Thyroid gland (tissue), 4 donors: ENCODE data around the gene NRAS. TPM values are rescaled to one million over a fixed set of nuclear protein-coding genes. Genes with fewer than 3 reads are reported as not detected.
A peak's percentile ranks its signal among the peaks of the same experiment; 100 is the strongest.

Source experiments
- DNase-seq, 2 donors: peaks; one replicate each; pipeline ENCODE4 v3.0.0-alpha.2; 2019
- H3K27ac ChIP-seq, 3 donors: fragments of 200-600 bp; sonication (generic); 1 replicate in 2 of 3; 2 replicates in 1 of 3; pipeline ENCODE4 v1.5.1; 2016 to 2019; ENCODE audit warnings: mild to moderate bottlenecking in 1 of 3, moderate library complexity in 1 of 3
- H3K27me3 ChIP-seq: fragments of 200-600 bp; sonication (generic); one replicate; pipeline ENCODE4 v1.5.1; 2019
- H3K36me3 ChIP-seq, 2 donors: fragments of 200-600 bp; sonication (generic); one replicate each; pipeline ENCODE4 v1.5.1; 2016 to 2019
- H3K4me1 ChIP-seq, 2 donors: fragments of 200-600 bp; sonication (generic); one replicate each; pipeline ENCODE4 v1.5.1; 2017 to 2019
- H3K4me3 ChIP-seq, 3 donors: fragments of 200-600 bp; sonication (generic); replicated peaks in 1 of 3; 1 replicate in 2 of 3; 2 replicates in 1 of 3; pipeline ENCODE4 v1.5.1; 2016; ENCODE audit warnings: mild to moderate bottlenecking in 1 of 3
- H3K9me3 ChIP-seq: fragments of 200-600 bp; sonication (generic); one replicate; pipeline ENCODE4 v1.5.1; 2017
- POLR2A ChIP-seq, 2 donors: fragments of 450-650 bp; IDR thresholded peaks; one replicate each; pipeline ENCODE4 v1.6.1; 2017; ENCODE audit warnings: antibody characterized with exemption in 2 of 2, mild to moderate bottlenecking in 2 of 2, moderate library complexity in 1 of 2
- WGBS, 2 donors: methylation state at CpG; one replicate each; pipeline ENCODE4 v1.1.5; 2017; 5-methylcytosine and 5-hydroxymethylcytosine counted together
- intact Hi-C: fragments of 100-400 bp; cut with DNase I; formaldehyde crosslinking; loops from one replicate; pipeline ENCODE4 v1.15.1; 2023
- small RNA-seq: library from RNA; depleted of rRNA; stranded (forward); fragments of <200 nt; gene quantifications from one replicate; pipeline ENCODE3, GENCODE V24; 2016
- total RNA-seq, 4 donors: library from RNA; depleted of rRNA; stranded (reverse); fragments of >200 nt; gene quantifications; one replicate each; pipeline ENCODE4 v1.2.3, GENCODE V29; 2016
- TF ChIP-seq, protein P1 (sequence below), 6 experiments: fragments of 200-600 bp in 3 of 6; fragments of 450-650 bp in 3 of 6; sonication (generic) in 3 of 6; IDR thresholded peaks; one replicate each; pipeline ENCODE4 v1.5.1; 2016 to 2019; ENCODE audit warnings: antibody characterized with exemption in 6 of 6, mild to moderate bottlenecking in 2 of 6, inconsistent platforms in 1 of 6, moderate library complexity in 1 of 6

The NRAS gene
- total RNA-seq, 4 donors from 2014 or later = 27.6 to 39.0 (median 31.0) TPM

DNA sequence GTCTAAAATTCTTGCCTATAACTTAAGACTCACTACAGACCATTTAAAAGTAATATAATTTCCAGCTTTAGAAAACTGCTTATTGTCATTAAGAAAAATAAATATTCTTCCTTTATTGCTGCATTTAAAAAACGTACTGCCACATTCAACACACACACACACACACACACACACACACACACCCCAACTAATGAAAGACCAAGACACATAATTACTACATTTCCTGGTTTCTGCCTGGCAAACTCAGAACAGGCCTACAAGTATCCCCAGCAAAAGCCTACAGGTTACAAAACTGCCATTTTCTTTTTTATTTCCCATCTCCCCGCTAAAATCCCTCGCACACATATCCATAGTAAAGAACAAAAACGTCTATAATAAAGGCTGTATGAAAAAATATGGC is 48.2 kb downstream of the NRAS start:
- H3K36me3 ChIP-seq = no peaks in the 10 kb centered on the region
- no peak overlapping the region for H3K4me3 ChIP-seq
- WGBS, 2 donors = 88 to 89% methylated on average over 4 of the region's 4 CpGs
- no peaks in the 10 kb centered on the region for H3K27me3 ChIP-seq
- TF ChIP-seq POLR2A (IDR thresholded peaks at IDR 0.05) = no peak
- TF ChIP-seq, protein P1, sequence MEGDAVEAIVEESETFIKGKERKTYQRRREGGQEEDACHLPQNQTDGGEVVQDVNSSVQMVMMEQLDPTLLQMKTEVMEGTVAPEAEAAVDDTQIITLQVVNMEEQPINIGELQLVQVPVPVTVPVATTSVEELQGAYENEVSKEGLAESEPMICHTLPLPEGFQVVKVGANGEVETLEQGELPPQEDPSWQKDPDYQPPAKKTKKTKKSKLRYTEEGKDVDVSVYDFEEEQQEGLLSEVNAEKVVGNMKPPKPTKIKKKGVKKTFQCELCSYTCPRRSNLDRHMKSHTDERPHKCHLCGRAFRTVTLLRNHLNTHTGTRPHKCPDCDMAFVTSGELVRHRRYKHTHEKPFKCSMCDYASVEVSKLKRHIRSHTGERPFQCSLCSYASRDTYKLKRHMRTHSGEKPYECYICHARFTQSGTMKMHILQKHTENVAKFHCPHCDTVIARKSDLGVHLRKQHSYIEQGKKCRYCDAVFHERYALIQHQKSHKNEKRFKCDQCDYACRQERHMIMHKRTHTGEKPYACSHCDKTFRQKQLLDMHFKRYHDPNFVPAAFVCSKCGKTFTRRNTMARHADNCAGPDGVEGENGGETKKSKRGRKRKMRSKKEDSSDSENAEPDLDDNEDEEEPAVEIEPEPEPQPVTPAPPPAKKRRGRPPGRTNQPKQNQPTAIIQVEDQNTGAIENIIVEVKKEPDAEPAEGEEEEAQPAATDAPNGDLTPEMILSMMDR (IDR thresholded peaks at IDR 0.05) = no peak
- no peak overlapping the region for H3K27ac ChIP-seq
- intact Hi-C loops = no loop called here
- no peaks in the 10 kb centered on the region for H3K9me3 ChIP-seq
- H3K4me1 ChIP-seq = peaks cover 0 to 4% of the 10 kb centered on the region in 2 donors
- DNase-seq = no peak

GRCh38 chr1:114666954-114667353 is 49.6 kb downstream of the NRAS start:
- intact Hi-C loops = no loop called here
- Histone ChIP-seq H3K9me3 (no peaks in the 10 kb centered on the region), H3K4me3 (no peak overlapping the region), H3K27me3 (no peaks in the 10 kb centered on the region), H3K27ac (no peak overlapping the region), H3K36me3 (no peaks in the 10 kb centered on the region), H3K4me1 (peaks cover 0 to 4% of the 10 kb centered on the region in 2 donors)
- WGBS, 2 donors = 92 to 95% methylated on average over 3 of the region's 3 CpGs
- no peak for DNase-seq
- TF ChIP-seq, protein P1 (IDR thresholded peaks at IDR 0.05) = no peak
- no peak for TF ChIP-seq POLR2A (IDR thresholded peaks at IDR 0.05)

- WGBS, 2 donors = 9 to 17% methylated on average over 2 of the region's 2 CpGs
These were observed 56.3 kb downstream of the NRAS start for GRCh38 chr1:114660238-114660637.

More at GRCh38 chr1:114660238-114660637, 56.3 kb downstream of the NRAS start:
- no peak overlapping the region for H3K27ac ChIP-seq
- intact Hi-C loops = no loop called here
- H3K4me3 ChIP-seq = no peak overlapping the region
- H3K4me1 ChIP-seq = peaks cover 7 to 9% of the 10 kb centered on the region in 2 donors
- no peaks in the 10 kb centered on the region for H3K9me3 ChIP-seq
- TF ChIP-seq, protein P1 (IDR thresholded peaks at IDR 0.05) = no peak
- TF ChIP-seq POLR2A (IDR thresholded peaks at IDR 0.05) = no peak
- DNase-seq = peak; percentile 5 to 10
- H3K36me3 ChIP-seq = no peaks in the 10 kb centered on the region
- H3K27me3 ChIP-seq = no peaks in the 10 kb centered on the region

Small RNA genes lying within 50 kb of the gene (small RNA-seq; reads per million reads assigned to genes)
- gene RN7SL432P = not detected
- gene RNY1P13 = not detected

Other genes starting within 250 kb of the NRAS start
- 100 to 1,000 TPM in 1 of 4 donors, 10 to 100 TPM in 3; 53.9 to 112 (median 58.0) TPM for gene TRIM33, start 205.6 kb downstream of the NRAS start, total RNA-seq
- gene BCAS2, start 135.2 kb downstream of the NRAS start, total RNA-seq = 10 to 100 TPM; 30.8 to 52.5 (median 46.9) TPM
- 1 to 10 TPM; 2.6 to 3.9 (median 3.8) TPM for gene DENND2C, start 46.7 kb downstream of the NRAS start, total RNA-seq
- not detected for gene AMPD1, start 21.2 kb downstream of the NRAS start, total RNA-seq
- gene CSDE1, start 41.2 kb upstream of the NRAS start, total RNA-seq = 1,000 to 10,000 TPM in 1 of 4 donors, 100 to 1,000 TPM in 3; 548 to 1,437 (median 734) TPM
- gene SIKE1, start 63.9 kb upstream of the NRAS start, total RNA-seq = 10 to 100 TPM; 24.2 to 41.8 (median 37.4) TPM
- gene SYCP1, start 138.1 kb upstream of the NRAS start, total RNA-seq = under 1 TPM in 1 of 4 donors, not detected in 3; 0.13 TPM